H1 (cell line): ENCODE results near the gene BTRC. TPM values are rescaled to one million over a fixed set of nuclear protein-coding genes. Genes with fewer than 3 reads are reported as not detected.

Experiments used
- ASH2L ChIP-seq: fragments of 200-600, 300-600 bp; sonication (generic); IDR thresholded peaks from one replicate; pipeline ENCODE4 v1.7.1; 2017; ENCODE audit warnings: low read length
- CBX5 ChIP-seq: fragments of 300-800, 300-1000 bp; sonication (generic); IDR thresholded peaks from 2 replicates; pipeline ENCODE4 v1.7.1; 2016; ENCODE audit warnings: antibody characterized with exemption, low read length, low read depth
- GABPA ChIP-seq: IDR thresholded peaks from 2 replicates; pipeline ENCODE4 v1.6.1; 2011; ENCODE audit warnings: mild to moderate bottlenecking, low read length, moderate library complexity, borderline replicate concordance; ENCODE audit not compliant: insufficient read depth
- HDAC2 ChIP-seq, 2 experiments: fragments of 300-600 bp in 1 of 2; sonication (generic) in 1 of 2; IDR thresholded peaks; 2 replicates each; pipeline ENCODE4 v1.6.1; 2011 to 2012; ENCODE audit warnings: low read depth in 2 of 2, low read length in 2 of 2, mild to moderate bottlenecking in 2 of 2, moderate library complexity in 2 of 2, borderline replicate concordance in 1 of 2, inconsistent platforms in 1 of 2
- MAFK ChIP-seq: IDR thresholded peaks from 2 replicates; pipeline ENCODE4 v1.6.1; 2012; ENCODE audit warnings: low read depth, mild to moderate bottlenecking, improper control_type of control experiment, low read length
- YY1 ChIP-seq: IDR thresholded peaks from 2 replicates; pipeline ENCODE4 v1.6.1; 2011; ENCODE audit warnings: low read depth, mild to moderate bottlenecking, low read length
- polyA plus RNA-seq, 7 experiments: library from polyadenylated mRNA; depleted of rRNA in 3 of 7; stranded (reverse) in 5 of 7; unstranded in 2 of 7; fragments of >200 nt in 5 of 7; fragments of 200-250 nt in 2 of 7; gene quantifications; 1 replicate in 5 of 7; 2 replicates in 1 of 7; 4 replicates in 1 of 7; pipeline versions ENCODE4 v1.2.1 to v1.2.3, GENCODE V29; 2011 to 2013; ENCODE audit warnings: missing spikeins in 2 of 7, mixed read lengths in 2 of 7
- total RNA-seq: library from RNA; stranded (reverse); fragmentation: NEBNext Ultra II Directional; extraction: Animal tissue kit (Norgen Biotek cat#: 25700); gene quantifications from 2 replicates; pipeline ENCODE4 v1.2.1, GENCODE V29; 2021

BTRC gene
- total and polyA plus RNA-seq, 2 of the 8 experiments (the other 6 are each of a cell fraction or from before 2014, with no cell fraction given), result 9.9 to 24.7 TPM

GRCh38 chr10:101450277-101451080 lies 96.5 kb downstream of the BTRC start (continued):
- no peak for TF ChIP-seq CBX5
- TF ChIP-seq YY1, result no peak
- no peak for TF ChIP-seq ASH2L
- TF ChIP-seq MAFK, result no peak
- TF ChIP-seq HDAC2 (IDR thresholded peaks at IDR 0.05; ENCODE audit: borderline replicate concordance in 1 of 2, low read depth in 2 of 2, low read length in 2 of 2), result no peak
- no peak for TF ChIP-seq GABPA
